HG02852 (cell line): Measurements from ENCODE around the gene HS6ST2.

Experiments
- ATAC-seq: cut with Tn5 transposase; IDR thresholded peaks from one replicate; pipeline ENCODE4 v1.9.1; 2021; ENCODE audit warnings: mild to moderate bottlenecking, moderate library complexity; ENCODE audit not compliant: unreplicated experiment

HS6ST2 gene

DNA sequence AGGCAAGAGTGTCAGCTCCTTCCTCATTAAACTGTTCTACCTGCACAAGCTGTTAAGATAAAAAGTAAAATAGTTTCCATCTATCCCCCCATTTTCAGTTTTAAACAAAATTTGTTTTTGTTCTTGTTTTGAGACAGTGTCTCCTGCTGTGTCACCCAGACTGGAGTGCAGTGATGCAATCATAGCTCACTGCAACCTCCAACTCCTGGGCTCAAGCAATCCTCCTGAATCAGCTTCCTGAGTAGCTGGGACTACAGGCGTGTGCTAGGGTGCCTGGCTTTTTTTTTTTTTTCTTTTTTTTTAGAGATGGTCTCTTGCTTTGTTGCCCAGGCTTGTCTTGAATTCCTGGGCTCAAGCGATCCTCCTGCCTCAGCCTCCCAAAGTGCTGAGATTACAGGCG, 105.4 kb downstream of the HS6ST2 start:
- ATAC-seq: no peak

DNA sequence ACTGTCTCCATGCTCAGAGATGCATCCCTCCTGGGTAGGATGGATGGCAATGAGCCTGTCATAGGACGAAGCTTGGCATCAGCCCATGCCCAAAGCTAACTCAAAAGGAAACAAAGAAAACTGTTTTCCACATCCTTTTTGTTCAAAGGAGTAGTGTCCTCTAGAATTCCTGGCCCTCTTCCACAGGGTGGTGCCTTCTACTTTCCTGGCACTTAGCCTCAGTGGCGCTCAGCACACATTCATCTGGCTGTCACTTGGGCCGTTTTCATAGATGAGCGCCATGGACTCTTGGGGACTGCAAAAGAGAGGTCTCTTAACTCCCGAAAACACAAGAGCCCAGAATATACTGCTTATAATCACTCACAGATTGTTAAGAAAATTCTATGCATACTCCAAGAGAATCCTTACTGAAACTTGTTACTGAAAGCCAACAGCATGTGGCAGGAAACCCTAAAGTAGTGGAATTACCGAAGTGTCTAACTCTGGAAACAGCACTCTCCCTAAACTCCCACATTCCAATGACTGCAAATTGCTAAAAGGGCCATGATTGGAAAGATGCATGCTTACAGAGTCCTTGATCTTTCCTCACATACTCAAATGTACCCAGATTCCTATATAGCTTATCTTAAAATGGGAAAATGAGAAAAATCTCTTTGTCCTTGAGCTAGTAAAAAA, 110.0 kb downstream of the HS6ST2 start:
- ATAC-seq: no peak

DNA sequence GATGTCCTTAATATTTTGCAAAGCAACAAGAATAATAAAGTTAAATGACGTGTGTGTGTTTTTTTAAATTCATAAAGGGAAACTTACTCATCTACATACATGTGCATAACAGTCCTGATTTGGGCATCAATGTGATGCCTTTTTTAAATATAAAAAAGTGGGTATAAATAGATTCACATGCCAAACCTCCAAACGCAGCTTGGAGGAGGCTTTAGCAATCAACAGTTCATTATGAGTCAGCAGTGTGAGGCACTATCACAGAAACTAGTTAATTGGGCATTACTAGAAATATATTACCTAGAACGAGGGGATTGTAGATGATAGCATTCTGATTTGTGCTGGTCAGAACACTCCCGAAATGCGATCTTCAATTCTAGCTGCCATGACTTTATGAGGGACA, 115.1 kb downstream of the HS6ST2 start:
- ATAC-seq: no peak

DNA sequence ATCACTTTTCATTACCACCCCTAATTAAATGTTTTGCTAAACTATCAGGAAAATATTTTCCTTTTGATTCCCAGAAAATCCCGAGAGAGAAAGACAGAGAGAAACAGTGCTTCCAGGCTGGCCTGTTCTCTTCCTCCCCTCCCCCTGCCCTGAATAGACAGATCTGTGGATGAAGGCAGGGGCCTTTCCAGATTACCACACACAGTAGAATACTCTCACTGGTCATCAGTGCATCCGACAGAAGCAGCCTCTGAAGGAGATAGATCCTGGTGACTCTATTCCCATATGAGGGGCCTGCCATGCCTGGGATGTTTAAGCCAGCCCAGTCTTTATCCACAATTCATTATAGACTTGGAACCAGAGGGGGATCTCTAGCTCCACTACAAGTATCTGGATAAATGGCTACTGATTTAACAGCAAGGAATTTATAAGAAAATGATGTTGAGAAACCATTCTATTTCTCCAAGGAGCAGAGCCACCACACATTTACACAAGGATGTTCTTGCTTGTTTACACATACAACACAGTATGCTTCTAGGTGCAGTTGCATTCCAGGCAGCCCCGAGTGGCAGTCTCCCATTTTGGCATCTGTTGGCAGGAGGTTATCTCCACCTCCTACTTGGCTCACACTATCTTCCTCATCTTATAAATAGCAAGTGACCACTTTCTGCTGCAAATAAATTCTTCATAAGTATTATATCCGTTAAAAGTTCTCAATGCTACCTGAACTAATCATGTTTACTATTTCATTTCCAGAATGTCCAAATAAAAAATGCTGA, 115.8 kb downstream of the HS6ST2 start:
- no peak for ATAC-seq

DNA sequence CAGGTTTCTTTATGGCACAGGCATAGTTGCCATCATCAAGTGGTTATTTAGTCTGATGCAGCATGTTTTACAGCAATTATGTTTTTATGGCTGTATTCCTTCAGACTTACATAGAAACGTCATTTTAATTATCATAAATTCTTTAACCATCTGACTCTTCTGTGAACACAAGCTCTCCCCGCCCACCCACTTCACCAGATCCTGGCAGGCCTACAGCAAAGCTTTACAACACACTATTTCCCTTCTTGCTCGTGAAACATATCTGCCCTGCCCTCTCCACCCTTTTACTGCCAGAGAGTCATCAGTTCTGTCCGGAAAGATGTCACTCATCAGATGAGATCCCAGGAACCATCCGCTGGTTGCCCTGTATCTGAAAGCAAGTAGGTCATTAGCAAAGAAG, 120.5 kb downstream of the HS6ST2 start:
- no peak for ATAC-seq

DNA sequence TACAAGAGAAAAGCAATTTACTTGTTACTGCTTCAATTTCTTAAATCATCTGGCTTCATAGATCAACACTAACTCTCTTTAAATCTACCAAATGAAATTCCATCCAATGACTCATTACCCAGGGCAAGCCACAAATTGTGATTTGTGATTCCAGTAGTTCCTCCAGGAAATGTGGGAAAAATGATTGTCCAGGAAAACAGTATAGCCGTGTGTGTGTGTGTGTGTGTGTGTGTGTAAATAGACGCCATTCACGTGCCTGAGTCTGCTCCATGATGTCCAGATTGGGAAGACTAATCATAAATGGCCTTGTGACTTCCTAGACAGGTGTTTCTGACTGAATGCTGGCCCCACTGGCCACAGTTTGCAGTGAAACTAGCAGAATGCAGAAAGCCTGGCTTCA, 121.3 kb downstream of the HS6ST2 start:
- no peak for ATAC-seq

DNA sequence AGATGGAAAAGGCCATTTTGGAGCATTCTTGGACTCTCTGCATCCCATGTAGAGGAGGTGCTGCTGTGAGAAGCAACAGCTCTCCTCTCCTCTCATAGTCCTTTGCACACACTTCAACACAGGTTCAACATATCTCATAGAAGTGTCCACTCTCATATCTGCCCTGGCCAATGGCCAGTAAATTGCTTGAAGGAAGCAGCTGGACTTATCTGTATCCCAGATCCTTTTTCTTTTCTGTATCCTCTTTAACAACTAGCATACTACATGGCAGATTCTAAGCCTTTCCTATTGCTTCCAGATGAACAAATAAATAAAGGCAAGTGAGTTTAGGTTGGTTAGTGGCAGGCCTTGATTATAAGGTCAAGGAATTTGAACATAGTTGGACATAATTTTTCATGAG, 122.0 kb downstream of the HS6ST2 start:
- ATAC-seq: no peak

DNA sequence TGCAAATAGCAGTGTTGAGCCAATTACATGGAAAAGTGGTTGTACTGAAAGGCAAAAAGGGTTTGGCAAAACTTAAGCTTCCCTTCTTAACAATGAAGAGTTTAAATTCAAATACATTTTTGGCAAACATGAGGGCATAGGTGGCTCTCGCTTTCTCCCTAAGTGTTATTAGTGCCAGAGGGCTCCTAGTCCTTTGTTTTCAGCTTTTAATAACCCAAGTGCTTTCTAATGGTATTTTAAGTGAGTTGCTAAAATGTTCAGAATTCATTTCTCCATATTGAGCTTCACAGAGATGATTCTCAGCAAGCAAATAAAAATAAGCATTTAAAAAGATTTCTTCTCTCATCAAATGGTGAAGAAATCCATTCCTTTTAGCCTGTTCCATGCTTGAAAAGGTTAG, 123.7 kb downstream of the HS6ST2 start:
- ATAC-seq: no peak

DNA sequence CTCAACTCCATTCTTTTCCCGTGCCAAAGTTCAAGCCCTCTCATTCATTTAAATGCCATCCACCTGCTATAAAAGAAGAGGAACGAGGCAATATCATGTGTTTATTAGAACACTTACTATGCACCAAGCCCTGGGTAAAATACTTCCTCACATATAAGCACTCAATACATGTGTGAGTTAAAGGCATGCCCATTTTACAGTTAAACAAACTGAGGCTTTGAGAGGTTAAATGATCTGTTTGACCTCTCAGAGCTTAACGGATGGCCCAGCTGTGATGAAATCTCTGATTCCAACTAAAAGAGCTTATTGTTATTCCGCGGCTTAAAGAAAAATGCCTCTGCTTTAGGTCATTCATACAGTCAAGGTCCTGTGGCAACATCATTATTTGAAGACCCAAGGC, 124.3 kb downstream of the HS6ST2 start:
- no peak for ATAC-seq

DNA sequence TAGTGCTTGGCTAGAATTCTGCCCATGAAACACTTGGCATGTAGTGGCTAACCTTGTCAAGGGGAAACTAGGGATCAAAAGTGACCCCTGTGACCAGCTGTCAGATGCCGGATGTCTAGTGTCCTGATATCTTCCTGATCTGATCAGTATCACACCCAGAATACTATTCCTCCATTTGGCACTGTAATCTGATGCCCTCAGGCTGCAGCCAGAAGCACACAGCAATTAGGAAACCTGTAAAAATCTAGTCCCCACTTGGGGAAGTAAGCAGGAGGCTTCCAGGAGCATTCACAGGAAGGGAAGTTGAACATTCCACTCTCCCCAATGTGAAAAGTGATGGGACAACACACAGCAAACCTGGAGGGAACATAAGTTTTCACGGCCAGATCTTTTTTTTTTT, 125.1 kb downstream of the HS6ST2 start:
- ATAC-seq: no peak

DNA sequence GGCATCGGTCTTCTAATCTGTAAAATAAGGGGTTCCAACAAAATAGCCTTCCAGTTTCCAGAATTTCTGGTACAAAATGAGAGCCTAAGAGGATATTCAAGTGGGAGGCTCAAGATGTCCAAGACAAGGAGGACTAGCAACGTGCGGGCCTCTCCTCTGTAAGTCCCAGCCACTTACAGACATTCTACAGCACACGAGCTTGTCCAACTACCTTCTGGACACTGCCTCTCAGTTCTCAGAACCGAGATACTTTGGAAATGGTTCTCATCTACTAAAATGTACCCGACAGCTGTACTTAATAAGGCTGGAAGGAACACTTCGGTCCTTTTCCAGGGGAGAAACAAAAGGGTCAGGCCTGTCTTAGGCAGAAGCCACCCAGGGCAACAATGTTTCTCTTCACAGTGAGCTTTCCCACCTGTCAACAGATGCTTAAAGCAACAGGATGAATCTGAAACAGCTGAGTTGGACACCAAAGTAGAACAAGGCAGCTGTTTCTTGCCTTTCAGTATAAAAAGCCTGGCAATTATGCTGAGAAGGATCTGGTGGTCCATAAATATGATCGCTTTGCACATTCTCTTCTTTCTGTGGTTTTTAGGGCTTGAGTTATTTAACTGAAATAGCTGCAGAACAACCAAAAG, 127.0 kb downstream of the HS6ST2 start:
- ATAC-seq: no peak

DNA sequence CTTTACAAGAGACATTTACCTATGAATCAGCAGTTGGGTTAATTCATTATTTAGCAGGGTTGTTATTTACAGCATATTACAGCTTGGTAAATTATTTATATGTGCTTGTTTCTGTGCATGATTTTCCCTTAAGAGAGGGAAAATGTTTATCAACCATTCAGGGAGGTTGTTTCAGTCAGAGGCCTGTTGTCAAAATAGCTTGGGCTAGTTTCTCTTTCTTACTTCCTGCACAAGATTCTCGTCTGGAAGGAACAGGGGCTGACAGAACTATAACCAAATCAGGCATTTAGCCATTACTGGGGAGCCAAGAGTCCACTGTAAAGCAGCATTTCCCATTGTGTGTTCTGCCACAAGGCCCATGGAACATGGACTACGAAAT, 135.8 kb downstream of the HS6ST2 start:
- no peak for ATAC-seq

DNA sequence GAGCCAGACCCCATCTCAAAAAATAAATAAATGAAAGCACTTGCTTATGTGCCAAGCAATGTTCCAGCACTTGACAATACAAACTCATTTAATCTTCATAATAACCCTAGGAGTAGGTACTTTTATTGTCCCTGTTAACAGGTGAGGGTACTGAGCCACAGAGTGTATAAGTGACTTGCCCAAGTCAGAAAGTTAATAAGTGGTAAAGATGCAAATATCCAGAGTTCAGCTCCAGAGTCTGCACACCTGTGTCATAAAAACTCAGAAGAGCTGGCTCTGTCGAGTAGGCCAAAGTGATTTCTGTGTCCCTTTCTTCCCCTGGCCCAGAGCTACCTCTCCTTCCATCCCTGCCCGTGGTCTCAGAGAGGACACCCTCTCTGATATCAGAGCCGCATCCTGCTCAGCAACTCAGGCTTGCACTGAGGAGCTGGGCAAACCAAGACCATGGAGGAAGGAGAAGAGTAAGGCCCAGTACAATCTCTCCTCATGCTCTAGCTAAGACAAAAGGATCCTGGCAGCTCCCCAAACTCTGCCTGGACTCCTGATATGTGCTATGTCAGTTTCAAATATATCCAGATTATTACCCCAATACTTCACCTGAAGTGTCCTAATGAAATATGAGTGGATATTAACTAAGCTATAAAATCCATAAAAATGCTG, 136.3 kb downstream of the HS6ST2 start:
- ATAC-seq: no peak

DNA sequence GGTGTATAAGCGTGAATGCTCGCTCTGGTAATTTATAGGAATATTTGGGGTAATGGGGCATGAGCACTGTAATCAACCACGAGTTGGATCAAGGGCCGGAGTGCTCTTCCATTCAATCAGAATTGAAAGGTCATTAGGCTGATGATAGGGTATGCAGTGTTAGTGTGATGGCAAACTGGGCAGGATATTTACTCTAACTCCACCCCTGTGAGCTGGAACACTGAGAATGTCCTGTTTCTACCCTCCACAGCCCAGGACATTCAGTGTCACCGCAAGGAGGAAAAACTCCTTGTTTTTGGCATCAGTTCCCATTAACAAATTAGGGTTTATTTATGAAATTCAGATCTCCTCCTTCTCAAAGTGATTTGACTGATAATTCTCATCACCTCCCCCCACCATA, 137.8 kb downstream of the HS6ST2 start:
- no peak for ATAC-seq

DNA sequence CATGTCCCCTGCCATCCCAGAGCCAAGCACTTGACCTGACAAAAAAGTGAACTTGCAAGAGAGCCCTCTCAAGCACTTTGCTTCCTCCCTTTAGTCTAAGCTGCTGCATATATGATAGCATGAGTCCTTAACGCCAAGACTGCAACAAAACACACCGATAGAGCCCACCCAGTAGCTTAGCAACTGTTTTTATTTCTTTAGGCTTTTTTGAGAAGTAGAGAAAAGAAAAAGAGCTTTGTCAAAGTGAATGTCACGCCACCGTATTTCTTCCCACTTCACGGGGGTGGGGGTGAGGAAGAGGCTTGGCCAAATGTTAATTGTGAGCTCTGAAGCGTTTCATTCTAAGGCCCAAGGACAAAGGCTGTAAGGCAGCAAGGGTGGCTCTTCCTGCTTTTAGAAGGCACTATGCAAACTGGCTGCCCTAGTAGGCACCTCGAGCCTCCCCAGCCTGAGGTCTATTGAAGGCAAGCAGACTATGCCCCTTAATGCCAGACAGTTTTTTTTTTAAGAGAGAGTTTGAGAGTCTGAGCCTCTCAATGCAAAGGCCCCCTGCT, 138.6 kb downstream of the HS6ST2 start:
- ATAC-seq: no peak

DNA sequence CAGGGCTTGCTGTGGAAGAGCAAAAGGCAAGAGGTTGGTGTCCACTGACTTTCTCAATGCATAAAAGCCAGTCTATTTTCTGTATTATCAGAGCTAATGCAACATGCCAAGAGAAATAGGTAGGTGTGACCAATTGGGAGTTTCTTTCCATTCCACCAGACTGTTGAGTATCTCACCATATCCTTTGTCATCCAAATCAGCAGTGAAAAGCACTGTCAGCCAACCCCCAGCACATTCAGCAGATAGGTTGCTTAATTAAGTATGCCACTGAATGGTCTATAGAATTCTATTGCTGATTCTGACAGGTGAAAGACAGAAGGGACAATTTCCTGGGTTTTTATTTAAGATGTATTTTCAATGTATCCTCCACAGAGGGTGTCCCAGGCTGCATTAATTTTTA, 139.8 kb downstream of the HS6ST2 start:
- ATAC-seq: no peak

DNA sequence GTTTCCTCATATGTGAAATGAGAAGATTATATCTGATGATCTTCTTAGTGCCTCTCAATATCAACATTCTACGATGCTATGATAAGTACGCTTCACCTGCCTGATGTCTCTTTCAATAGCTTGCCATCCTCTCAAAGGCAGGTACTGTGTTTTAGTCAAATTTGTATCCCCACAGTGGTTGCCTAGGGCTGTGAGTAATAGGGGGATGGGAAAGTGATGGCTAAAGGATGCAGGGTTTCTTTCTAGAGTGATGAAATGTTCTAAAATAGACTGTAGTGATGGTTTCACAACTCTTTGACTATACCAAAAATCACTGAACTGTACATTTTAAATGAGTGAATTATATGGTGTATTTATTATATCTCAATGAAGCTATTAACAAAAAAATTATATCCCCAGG, 142.8 kb downstream of the HS6ST2 start:
- no peak for ATAC-seq

DNA sequence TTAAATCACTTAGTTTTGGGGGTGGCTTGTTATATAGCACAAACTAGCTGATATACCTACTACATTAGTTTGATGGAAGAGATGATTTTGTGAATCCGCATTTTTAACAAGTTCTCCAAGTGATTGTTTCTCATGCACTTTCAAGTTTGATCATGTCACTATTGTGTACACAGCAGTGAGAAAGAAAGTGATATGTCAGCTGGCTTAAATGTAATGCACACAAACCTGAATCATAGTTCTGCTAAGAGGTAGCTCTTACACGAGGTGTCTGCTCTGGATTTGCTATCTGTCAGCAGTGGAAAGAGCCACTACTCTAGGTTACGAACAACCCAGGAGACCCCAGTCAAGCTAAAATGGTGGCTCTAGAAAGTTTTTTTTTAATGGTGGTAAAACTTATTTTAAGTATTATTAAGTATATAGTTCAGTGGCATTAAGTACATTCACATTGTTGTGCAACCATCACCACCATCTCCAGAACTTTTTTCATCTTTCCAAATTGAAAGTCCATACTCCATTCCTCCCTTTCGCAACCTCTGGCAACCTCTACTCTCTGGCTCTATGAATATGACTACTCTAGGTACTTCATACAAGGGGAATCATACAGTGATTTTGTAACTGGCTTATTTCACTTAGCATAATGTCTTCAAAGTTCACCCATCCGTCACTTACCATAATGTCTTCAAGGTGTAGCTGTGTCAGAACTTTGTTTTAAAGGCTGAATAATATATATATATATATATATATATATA, 147.3 kb downstream of the HS6ST2 start:
- no peak for ATAC-seq

DNA sequence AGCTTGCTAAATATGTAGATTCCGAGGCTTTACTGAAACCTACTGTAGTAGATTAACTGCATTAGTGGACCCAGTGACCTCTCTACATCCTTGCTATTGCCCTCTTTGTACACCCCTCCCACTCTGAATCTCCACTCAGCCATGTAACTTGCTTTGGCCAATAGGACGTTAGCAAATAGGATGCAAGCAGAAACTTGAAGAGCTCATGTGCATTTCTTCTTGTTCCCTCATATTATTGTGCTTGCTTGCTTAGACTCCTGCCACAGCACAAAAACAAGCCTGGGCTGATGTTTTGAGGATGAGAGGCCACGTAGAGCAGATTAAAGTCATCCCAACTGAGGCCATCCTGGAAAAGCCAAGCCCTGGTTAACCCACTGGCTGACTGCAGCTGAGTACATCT, 147.9 kb downstream of the HS6ST2 start:
- ATAC-seq: no peak

DNA sequence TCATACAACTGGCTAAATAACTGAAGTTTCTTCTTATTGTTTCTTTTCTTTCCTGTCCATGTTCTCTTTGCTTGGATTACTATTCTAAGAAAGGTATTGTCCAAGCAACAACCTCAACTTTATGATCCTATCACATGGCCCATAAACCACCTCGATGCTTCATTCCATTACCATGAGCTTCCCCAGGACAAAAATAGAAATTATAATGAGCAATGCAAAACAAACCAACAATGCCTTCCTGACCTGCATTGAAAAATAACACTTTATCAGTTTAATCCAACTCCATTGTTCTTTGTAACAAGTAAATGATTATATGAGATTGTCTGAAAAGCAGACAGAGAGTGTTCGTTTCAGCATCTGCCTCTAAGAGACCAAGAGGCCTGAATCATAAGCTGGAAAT, 148.8 kb downstream of the HS6ST2 start:
- no peak for ATAC-seq
